Measurements from ENCODE around the gene FCGR3B. TPM values are rescaled to one million over a fixed set of nuclear protein-coding genes. Genes with fewer than 3 reads are reported as not detected.
"Not testable (repeated sequence)": the region's sequence is repeated elsewhere in the genome, so short reads cannot be mapped to it uniquely, and the experiment has no call there.

The FCGR3B gene
- total RNA-seq = 50.1 TPM
- long read RNA-seq, transcript FCGR3B-210 (5 exons, 2,103 nt) = major isoform, 18 of 24 reads
- long read RNA-seq, partial matches to known transcripts = 0 of 24 reads
- long read RNA-seq, other reads (novel, unspliced or antisense) = 5 of 24 reads

GRCh38 chr1:161631076-161631475 is at the start of gene FCGR3B:
FCGR3B (minus strand) TSS chr1:161631176; CDS start chr1:161631094, 82 bp downstream.
- DNase-seq = no peak
- Histone ChIP-seq H3K36me3 (no peaks in the 10 kb centered on the region), H3K9me3 (no peaks in the 10 kb centered on the region), H3K27me3 (ENCODE audit: low read depth) (no peaks in the 10 kb centered on the region), H3K4me1 (no peaks in the 10 kb centered on the region), H3K4me3 (no peak within 1 kb of the TSS), H3K27ac (no peak within 1 kb of the TSS)
- no peak for TF ChIP-seq CTCF (IDR thresholded peaks at IDR 0.05)
- ATAC-seq = no peak
- intact Hi-C loops (cut with DNase I) = no loop called here

- no peak for ATAC-seq
- intact Hi-C loops (cut with DNase I) = no loop called here
- no peak overlapping the region for H3K27ac ChIP-seq
- H3K9me3 ChIP-seq = no peaks in the 10 kb centered on the region
- no peak for TF ChIP-seq CTCF (IDR thresholded peaks at IDR 0.05)
- no peaks in the 10 kb centered on the region for H3K36me3 ChIP-seq
- H3K4me3 ChIP-seq = no peak overlapping the region
- no peak for DNase-seq
- H3K27me3 ChIP-seq (ENCODE audit: low read depth) = peaks cover 5% of the 10 kb centered on the region
- H3K4me1 ChIP-seq = no peaks in the 10 kb centered on the region
Observed at GRCh38 chr1:161678500-161678899, 47.5 kb upstream of the FCGR3B start.

- Histone ChIP-seq H3K27me3 (ENCODE audit: low read depth) (peaks cover 5% of the 10 kb centered on the region), H3K4me1 (no peaks in the 10 kb centered on the region), H3K9me3 (no peaks in the 10 kb centered on the region), H3K27ac (no peak overlapping the region), H3K36me3 (no peaks in the 10 kb centered on the region), H3K4me3 (no peak overlapping the region)
- intact Hi-C loops (cut with DNase I) = no loop called here
- ATAC-seq = no peak
- DNase-seq = no peak
- no peak for TF ChIP-seq CTCF (IDR thresholded peaks at IDR 0.05)
Observed at GRCh38 chr1:161676958-161677689, 46.1 kb upstream of the FCGR3B start.

- Histone ChIP-seq H3K9me3 (no peaks in the 10 kb centered on the region), H3K4me1 (no peaks in the 10 kb centered on the region), H3K27ac (no peak overlapping the region), H3K27me3 (ENCODE audit: low read depth) (peaks cover 5% of the 10 kb centered on the region), H3K4me3 (no peak overlapping the region), H3K36me3 (no peaks in the 10 kb centered on the region)
- intact Hi-C loops (cut with DNase I) = no loop called here
- DNase-seq = no peak
- no peak for ATAC-seq
- TF ChIP-seq CTCF (IDR thresholded peaks at IDR 0.05) = no peak
Observed at GRCh38 chr1:161676441-161676840, 45.5 kb upstream of the FCGR3B start.

- H3K9me3 ChIP-seq; H3K27ac ChIP-seq; H3K4me1 ChIP-seq; DNase-seq; H3K4me3 ChIP-seq; H3K27me3 ChIP-seq (ENCODE audit: low read depth); intact Hi-C loops (cut with DNase I); H3K36me3 ChIP-seq: not testable (repeated sequence)
- peak in 1 of 2 donors; percentile 25 for ATAC-seq
Observed at GRCh38 chr1:161674908-161675307, 43.9 kb upstream of the FCGR3B start.

- H3K36me3 ChIP-seq; H3K27ac ChIP-seq; DNase-seq; H3K9me3 ChIP-seq; H3K4me3 ChIP-seq; H3K4me1 ChIP-seq; intact Hi-C loops (cut with DNase I); ATAC-seq; H3K27me3 ChIP-seq (ENCODE audit: low read depth): not testable (repeated sequence)
Observed at GRCh38 chr1:161674447-161674846, 43.5 kb upstream of the FCGR3B start.

GRCh38 chr1:161673437-161673836 is 42.5 kb upstream of the FCGR3B start:
- H3K4me1 ChIP-seq; H3K9me3 ChIP-seq; H3K4me3 ChIP-seq; intact Hi-C loops (cut with DNase I); H3K27ac ChIP-seq; H3K36me3 ChIP-seq; DNase-seq; ATAC-seq; H3K27me3 ChIP-seq (ENCODE audit: low read depth): not testable (repeated sequence)

- H3K27me3 ChIP-seq (ENCODE audit: low read depth); H3K36me3 ChIP-seq; H3K9me3 ChIP-seq; H3K4me3 ChIP-seq; H3K4me1 ChIP-seq; H3K27ac ChIP-seq; intact Hi-C loops (cut with DNase I); ATAC-seq; DNase-seq: not testable (repeated sequence)
Observed at GRCh38 chr1:161671045-161672020, 40.4 kb upstream of the FCGR3B start.

- H3K4me3 ChIP-seq; ATAC-seq; H3K4me1 ChIP-seq; intact Hi-C loops (cut with DNase I); DNase-seq; H3K9me3 ChIP-seq; H3K27ac ChIP-seq; H3K36me3 ChIP-seq; H3K27me3 ChIP-seq (ENCODE audit: low read depth): not testable (repeated sequence)
Observed at GRCh38 chr1:161664689-161665088, 33.7 kb upstream of the FCGR3B start.
